ENCODE results near the gene PLOD1. TPM values are rescaled to one million over a fixed set of nuclear protein-coding genes. Genes with fewer than 3 reads are reported as not detected.

Gene PLOD1
- total and polyA plus RNA-seq, 2 of the 13 experiments (the other 11 are each of a cell fraction or from before 2014, with no cell fraction given) = 70.1 to 318 TPM

DNA sequence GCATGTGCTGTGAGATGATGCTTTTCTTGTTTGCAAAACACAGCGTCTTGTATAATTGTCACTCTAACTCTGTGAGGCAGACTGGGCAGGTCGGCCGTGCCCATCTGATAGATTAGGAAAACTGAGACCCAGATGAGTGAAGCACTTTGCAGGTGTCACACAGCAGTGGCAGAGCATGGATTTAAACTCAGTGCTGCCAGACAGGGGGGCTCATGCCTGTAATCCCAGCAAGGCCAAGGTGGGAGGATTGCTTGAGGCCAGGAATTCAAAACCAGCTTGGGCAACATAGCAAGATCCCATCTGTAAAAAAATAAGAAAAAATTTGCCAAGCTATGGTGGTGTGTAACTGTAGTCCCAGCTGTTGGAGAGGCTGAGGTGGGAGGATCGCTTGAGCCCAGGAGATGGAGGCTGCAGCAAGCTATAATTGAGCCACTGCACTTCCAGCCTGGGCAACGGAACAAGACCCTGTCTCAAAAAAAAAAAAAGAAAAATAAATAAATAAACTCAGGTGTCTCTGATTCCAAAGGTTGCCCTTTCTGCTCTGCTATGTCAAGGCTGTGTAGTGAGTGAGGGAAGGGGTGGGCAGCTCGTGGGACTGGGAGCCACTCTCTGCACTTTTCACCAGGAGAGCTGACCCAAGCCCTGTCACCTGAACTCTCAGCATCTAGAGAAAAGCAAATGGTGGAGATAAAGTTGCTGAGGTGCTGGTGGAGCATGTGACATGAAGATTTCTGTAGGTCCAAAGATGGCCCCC is 42.9 kb upstream of the PLOD1 start (continued):
- TF ChIP-seq ZNF292 (CRISPR knock-in tag; IDR thresholded peaks at IDR 0.05; ENCODE audit: borderline replicate concordance, low read depth) (peak; percentile 10; the same call in 1 of the 2 replicates), KLF6 (CRISPR knock-in tag; IDR thresholded peaks at IDR 0.05) (no peak), ADNP (CRISPR knock-in tag; IDR thresholded peaks at IDR 0.05) (peak; percentile 58; the same call in 1 of the 2 replicates), KDM4B (CRISPR knock-in tag; IDR thresholded peaks at IDR 0.05) (no peak), FOXC1 (CRISPR knock-in tag; IDR thresholded peaks at IDR 0.05; ENCODE audit: borderline replicate concordance) (0 out of 2 replicates have a peak, but pooled peaks have one; percentile 22), HNF4G (IDR thresholded peaks at IDR 0.05; ENCODE audit: borderline replicate concordance, low read depth, low read length) (peak; percentile 43; the same call in 1 of the 2 replicates), HNF4G (CRISPR knock-in tag; IDR thresholded peaks at IDR 0.05; ENCODE audit: borderline replicate concordance, low read depth) (no peak), ZFP82 (CRISPR knock-in tag; IDR thresholded peaks at IDR 0.05; ENCODE audit: borderline replicate concordance) (no peak), ZNF335 (CRISPR knock-in tag; IDR thresholded peaks at IDR 0.05) (no peak), ZNF629 (CRISPR knock-in tag; conservative IDR thresholded peaks at IDR 0.05) (peak; percentile 94), ZNF10 (CRISPR knock-in tag; IDR thresholded peaks at IDR 0.05; ENCODE audit: borderline replicate concordance, low read depth) (no peak)
- TF ChIP-seq, protein P1, sequence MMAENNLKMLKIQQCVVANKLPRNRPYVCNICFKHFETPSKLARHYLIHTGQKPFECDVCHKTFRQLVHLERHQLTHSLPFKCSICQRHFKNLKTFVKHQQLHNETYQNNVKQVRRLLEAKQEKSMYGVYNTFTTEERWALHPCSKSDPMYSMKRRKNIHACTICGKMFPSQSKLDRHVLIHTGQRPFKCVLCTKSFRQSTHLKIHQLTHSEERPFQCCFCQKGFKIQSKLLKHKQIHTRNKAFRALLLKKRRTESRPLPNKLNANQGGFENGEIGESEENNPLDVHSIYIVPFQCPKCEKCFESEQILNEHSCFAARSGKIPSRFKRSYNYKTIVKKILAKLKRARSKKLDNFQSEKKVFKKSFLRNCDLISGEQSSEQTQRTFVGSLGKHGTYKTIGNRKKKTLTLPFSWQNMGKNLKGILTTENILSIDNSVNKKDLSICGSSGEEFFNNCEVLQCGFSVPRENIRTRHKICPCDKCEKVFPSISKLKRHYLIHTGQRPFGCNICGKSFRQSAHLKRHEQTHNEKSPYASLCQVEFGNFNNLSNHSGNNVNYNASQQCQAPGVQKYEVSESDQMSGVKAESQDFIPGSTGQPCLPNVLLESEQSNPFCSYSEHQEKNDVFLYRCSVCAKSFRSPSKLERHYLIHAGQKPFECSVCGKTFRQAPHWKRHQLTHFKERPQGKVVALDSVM (CRISPR knock-in tag; IDR thresholded peaks at IDR 0.05) = peak; percentile 91
- TF ChIP-seq, protein P2, sequence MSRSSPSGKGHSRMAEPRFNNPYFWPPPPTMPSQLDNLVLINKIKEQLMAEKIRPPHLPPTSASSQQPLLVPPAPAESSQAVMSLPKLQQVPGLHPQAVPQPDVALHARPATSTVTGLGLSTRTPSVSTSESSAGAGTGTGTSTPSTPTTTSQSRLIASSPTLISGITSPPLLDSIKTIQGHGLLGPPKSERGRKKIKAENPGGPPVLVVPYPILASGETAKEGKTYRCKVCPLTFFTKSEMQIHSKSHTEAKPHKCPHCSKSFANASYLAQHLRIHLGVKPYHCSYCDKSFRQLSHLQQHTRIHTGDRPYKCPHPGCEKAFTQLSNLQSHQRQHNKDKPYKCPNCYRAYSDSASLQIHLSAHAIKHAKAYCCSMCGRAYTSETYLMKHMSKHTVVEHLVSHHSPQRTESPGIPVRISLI (CRISPR knock-in tag; IDR thresholded peaks at IDR 0.05; ENCODE audit: borderline replicate concordance) = peak; percentile 75; the same call in 1 of the 2 replicates
- TF ChIP-seq, protein P3, sequence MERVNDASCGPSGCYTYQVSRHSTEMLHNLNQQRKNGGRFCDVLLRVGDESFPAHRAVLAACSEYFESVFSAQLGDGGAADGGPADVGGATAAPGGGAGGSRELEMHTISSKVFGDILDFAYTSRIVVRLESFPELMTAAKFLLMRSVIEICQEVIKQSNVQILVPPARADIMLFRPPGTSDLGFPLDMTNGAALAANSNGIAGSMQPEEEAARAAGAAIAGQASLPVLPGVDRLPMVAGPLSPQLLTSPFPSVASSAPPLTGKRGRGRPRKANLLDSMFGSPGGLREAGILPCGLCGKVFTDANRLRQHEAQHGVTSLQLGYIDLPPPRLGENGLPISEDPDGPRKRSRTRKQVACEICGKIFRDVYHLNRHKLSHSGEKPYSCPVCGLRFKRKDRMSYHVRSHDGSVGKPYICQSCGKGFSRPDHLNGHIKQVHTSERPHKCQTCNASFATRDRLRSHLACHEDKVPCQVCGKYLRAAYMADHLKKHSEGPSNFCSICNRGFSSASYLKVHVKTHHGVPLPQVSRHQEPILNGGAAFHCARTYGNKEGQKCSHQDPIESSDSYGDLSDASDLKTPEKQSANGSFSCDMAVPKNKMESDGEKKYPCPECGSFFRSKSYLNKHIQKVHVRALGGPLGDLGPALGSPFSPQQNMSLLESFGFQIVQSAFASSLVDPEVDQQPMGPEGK (CRISPR knock-in tag; IDR thresholded peaks at IDR 0.05) = no peak
- TF ChIP-seq, protein P4, sequence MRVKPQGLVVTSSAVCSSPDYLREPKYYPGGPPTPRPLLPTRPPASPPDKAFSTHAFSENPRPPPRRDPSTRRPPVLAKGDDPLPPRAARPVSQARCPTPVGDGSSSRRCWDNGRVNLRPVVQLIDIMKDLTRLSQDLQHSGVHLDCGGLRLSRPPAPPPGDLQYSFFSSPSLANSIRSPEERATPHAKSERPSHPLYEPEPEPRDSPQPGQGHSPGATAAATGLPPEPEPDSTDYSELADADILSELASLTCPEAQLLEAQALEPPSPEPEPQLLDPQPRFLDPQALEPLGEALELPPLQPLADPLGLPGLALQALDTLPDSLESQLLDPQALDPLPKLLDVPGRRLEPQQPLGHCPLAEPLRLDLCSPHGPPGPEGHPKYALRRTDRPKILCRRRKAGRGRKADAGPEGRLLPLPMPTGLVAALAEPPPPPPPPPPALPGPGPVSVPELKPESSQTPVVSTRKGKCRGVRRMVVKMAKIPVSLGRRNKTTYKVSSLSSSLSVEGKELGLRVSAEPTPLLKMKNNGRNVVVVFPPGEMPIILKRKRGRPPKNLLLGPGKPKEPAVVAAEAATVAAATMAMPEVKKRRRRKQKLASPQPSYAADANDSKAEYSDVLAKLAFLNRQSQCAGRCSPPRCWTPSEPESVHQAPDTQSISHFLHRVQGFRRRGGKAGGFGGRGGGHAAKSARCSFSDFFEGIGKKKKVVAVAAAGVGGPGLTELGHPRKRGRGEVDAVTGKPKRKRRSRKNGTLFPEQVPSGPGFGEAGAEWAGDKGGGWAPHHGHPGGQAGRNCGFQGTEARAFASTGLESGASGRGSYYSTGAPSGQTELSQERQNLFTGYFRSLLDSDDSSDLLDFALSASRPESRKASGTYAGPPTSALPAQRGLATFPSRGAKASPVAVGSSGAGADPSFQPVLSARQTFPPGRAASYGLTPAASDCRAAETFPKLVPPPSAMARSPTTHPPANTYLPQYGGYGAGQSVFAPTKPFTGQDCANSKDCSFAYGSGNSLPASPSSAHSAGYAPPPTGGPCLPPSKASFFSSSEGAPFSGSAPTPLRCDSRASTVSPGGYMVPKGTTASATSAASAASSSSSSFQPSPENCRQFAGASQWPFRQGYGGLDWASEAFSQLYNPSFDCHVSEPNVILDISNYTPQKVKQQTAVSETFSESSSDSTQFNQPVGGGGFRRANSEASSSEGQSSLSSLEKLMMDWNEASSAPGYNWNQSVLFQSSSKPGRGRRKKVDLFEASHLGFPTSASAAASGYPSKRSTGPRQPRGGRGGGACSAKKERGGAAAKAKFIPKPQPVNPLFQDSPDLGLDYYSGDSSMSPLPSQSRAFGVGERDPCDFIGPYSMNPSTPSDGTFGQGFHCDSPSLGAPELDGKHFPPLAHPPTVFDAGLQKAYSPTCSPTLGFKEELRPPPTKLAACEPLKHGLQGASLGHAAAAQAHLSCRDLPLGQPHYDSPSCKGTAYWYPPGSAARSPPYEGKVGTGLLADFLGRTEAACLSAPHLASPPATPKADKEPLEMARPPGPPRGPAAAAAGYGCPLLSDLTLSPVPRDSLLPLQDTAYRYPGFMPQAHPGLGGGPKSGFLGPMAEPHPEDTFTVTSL (CRISPR knock-in tag; IDR thresholded peaks at IDR 0.05; ENCODE audit: borderline replicate concordance) = no peak
